LHCN-M2 (cell line): Measurements from ENCODE around the gene RASGEF1B. TPM values are rescaled to one million over a fixed set of nuclear protein-coding genes. Genes with fewer than 3 reads are reported as not detected.
"Not testable (repeated sequence)": the region's sequence is repeated elsewhere in the genome, so short reads cannot be mapped to it uniquely, and the experiment has no call there.

Experiments used
- DNase-seq: peaks from one replicate; pipeline ENCODE4 v3.0.0-alpha.2; 2012; ENCODE audit warnings: low read depth
- total RNA-seq: library from RNA; depleted of rRNA; stranded (reverse); fragments of >200 nt; gene quantifications from 2 replicates; pipeline ENCODE4 v1.2.3, GENCODE V29; 2014

RASGEF1B gene
- total RNA-seq, 1 experiment from 2014 or later = 0.06 TPM

GRCh38 chr4:81432825-81433224 is 38.9 kb downstream of the RASGEF1B start:
- DNase-seq = no peak

- no peak for DNase-seq
Measured at GRCh38 chr4:81431971-81432370, 39.7 kb downstream of the RASGEF1B start.

GRCh38 chr4:81429607-81430006 is 42.1 kb downstream of the RASGEF1B start:
- DNase-seq = no peak

GRCh38 chr4:81429031-81429430 is 42.7 kb downstream of the RASGEF1B start:
- no peak for DNase-seq

GRCh38 chr4:81428002-81428401 is 43.7 kb downstream of the RASGEF1B start:
- no peak for DNase-seq

GRCh38 chr4:81427344-81427821 is 44.3 kb downstream of the RASGEF1B start:
- no peak for DNase-seq

- DNase-seq = no peak
Measured at GRCh38 chr4:81426770-81427289, 44.9 kb downstream of the RASGEF1B start.

- DNase-seq = no peak
Measured at GRCh38 chr4:81424816-81425755, 46.6 kb downstream of the RASGEF1B start.

GRCh38 chr4:81424336-81424735 is 47.4 kb downstream of the RASGEF1B start:
- DNase-seq = no peak

- no peak for DNase-seq
Measured at GRCh38 chr4:81422595-81422994, 49.1 kb downstream of the RASGEF1B start.

GRCh38 chr4:81421346-81422218 is 50.1 kb downstream of the RASGEF1B start:
- DNase-seq = peak; percentile 39

GRCh38 chr4:81418572-81418971 is 53.1 kb downstream of the RASGEF1B start:
- DNase-seq = no peak

GRCh38 chr4:81412946-81413495 is 58.7 kb downstream of the RASGEF1B start:
- DNase-seq = peak; percentile 8

GRCh38 chr4:81410680-81411079 is 61.0 kb downstream of the RASGEF1B start:
- DNase-seq = no peak

GRCh38 chr4:81409836-81410235 is 61.9 kb downstream of the RASGEF1B start:
- no peak for DNase-seq

GRCh38 chr4:81408341-81408740 is 63.4 kb downstream of the RASGEF1B start:
- no peak for DNase-seq

GRCh38 chr4:81407726-81408125 is 64.0 kb downstream of the RASGEF1B start:
- DNase-seq = no peak

- DNase-seq = not testable (repeated sequence)
Measured at GRCh38 chr4:81406481-81406880, 65.2 kb downstream of the RASGEF1B start.

- DNase-seq = peak; percentile 75
Measured at GRCh38 chr4:81405900-81406401, 65.8 kb downstream of the RASGEF1B start.

GRCh38 chr4:81404741-81405140 is 67.0 kb downstream of the RASGEF1B start:
- DNase-seq = no peak

GRCh38 chr4:81404294-81404693 is 67.4 kb downstream of the RASGEF1B start:
- DNase-seq = no peak
